SK-N-SH treated with all-trans-retinoic acid at 6 μM for 48 hours (cell line): Measurements from ENCODE around the gene NKD2.

ENCODE experiments used
- ATAC-seq: fragments of 200-7000 bp; cut with Tn5 transposase; 3 replicates; pipeline ENCODE4 v1.9.1; 2020; ENCODE audit warnings: mild to moderate bottlenecking, moderate library complexity
- ARNTL ChIP-seq: fragments of 450-650 bp; formaldehyde crosslinking; IDR thresholded peaks from 2 replicates; pipeline ENCODE4 v1.5.0; 2020; ENCODE audit warnings: low read depth, mild to moderate bottlenecking, moderate library complexity, borderline replicate concordance
- BACH2 ChIP-seq: fragments of 250-450 bp; sonication (Bioruptor Pico); IDR thresholded peaks from 2 replicates; pipeline ENCODE4 v1.9.0; 2021; ENCODE audit warnings: mild to moderate bottlenecking, borderline replicate concordance
- CREB5 ChIP-seq: fragments of 250-450 bp; sonication (Bioruptor Pico); IDR thresholded peaks from 2 replicates; pipeline ENCODE4 v1.5.1; 2020; ENCODE audit warnings: low read depth, mild to moderate bottlenecking, moderate library complexity
- CSDC2 ChIP-seq: fragments of 250-450 bp; sonication (Bioruptor Pico); IDR thresholded peaks from 2 replicates; pipeline ENCODE4 v1.5.0; 2020; ENCODE audit warnings: mild to moderate bottlenecking, moderate library complexity
- CSRNP3 ChIP-seq: fragments of 250-450 bp; sonication (Bioruptor Pico); IDR thresholded peaks from 2 replicates; pipeline ENCODE4 v1.5.1; 2021; ENCODE audit warnings: mild to moderate bottlenecking, moderate library complexity
- ESRRG ChIP-seq: fragments of 250-450 bp; sonication (Bioruptor Pico); IDR thresholded peaks from 2 replicates; pipeline ENCODE4 v1.6.1; 2021; ENCODE audit warnings: mild to moderate bottlenecking
- GLIS3 ChIP-seq: fragments of 250-450 bp; sonication (Bioruptor Pico); IDR thresholded peaks from 2 replicates; pipeline ENCODE4 v1.5.0; 2020; ENCODE audit warnings: mild to moderate bottlenecking, moderate library complexity
- ISL1 ChIP-seq: fragments of 250-450 bp; sonication (Bioruptor Pico); IDR thresholded peaks from 2 replicates; pipeline ENCODE4 v2.1.2; 2022; ENCODE audit warnings: mild to moderate bottlenecking, moderate library complexity
- OSR1 ChIP-seq: fragments of 250-450 bp; sonication (Bioruptor Pico); IDR thresholded peaks from 2 replicates; pipeline ENCODE4 v1.8.0; 2022; ENCODE audit warnings: moderate library complexity, mild to moderate bottlenecking, inconsistent platforms
- PATZ1 ChIP-seq: fragments of 250-450 bp; sonication (Bioruptor Pico); IDR thresholded peaks from 2 replicates; pipeline ENCODE4 v1.8.0; 2020; ENCODE audit warnings: mild to moderate bottlenecking, moderate library complexity, borderline replicate concordance
- POU6F1 ChIP-seq: fragments of 250-450 bp; sonication (Bioruptor Pico); IDR thresholded peaks from 2 replicates; pipeline ENCODE4 v1.8.0; 2021; ENCODE audit warnings: low read depth, mild to moderate bottlenecking, moderate library complexity, borderline replicate concordance
- PPARA ChIP-seq: fragments of 250-450 bp; sonication (Bioruptor Pico); IDR thresholded peaks from 2 replicates; pipeline ENCODE4 v1.5.0; 2020; ENCODE audit warnings: mild to moderate bottlenecking, borderline replicate concordance
- RARB ChIP-seq: fragments of 250-450 bp; sonication (Bioruptor Pico); IDR thresholded peaks from 2 replicates; pipeline ENCODE4 v1.8.0; 2021; ENCODE audit warnings: mild to moderate bottlenecking, moderate library complexity
- SNAI2 ChIP-seq: fragments of 250-450 bp; sonication (Bioruptor Pico); IDR thresholded peaks from 2 replicates; pipeline ENCODE4 v1.5.0; 2020; ENCODE audit warnings: mild to moderate bottlenecking, moderate library complexity
- TCF4 ChIP-seq: fragments of 250-450 bp; sonication (Bioruptor Pico); IDR thresholded peaks from 2 replicates; pipeline ENCODE4 v1.8.0; 2021; ENCODE audit warnings: mild to moderate bottlenecking, moderate library complexity, borderline replicate concordance
- TOX ChIP-seq: fragments of 250-450 bp; sonication (Bioruptor Pico); IDR thresholded peaks from 2 replicates; pipeline ENCODE4 v1.8.0; 2021; ENCODE audit warnings: mild to moderate bottlenecking, moderate library complexity, borderline replicate concordance
- ZC3H10 ChIP-seq: fragments of 250-450 bp; sonication (Bioruptor Pico); IDR thresholded peaks from 2 replicates; pipeline ENCODE4 v1.5.1; 2021; ENCODE audit warnings: mild to moderate bottlenecking, moderate library complexity
- ZFP3 ChIP-seq: fragments of 250-450 bp; sonication (Bioruptor Pico); IDR thresholded peaks from 2 replicates; pipeline ENCODE4 v1.5.0; 2020; ENCODE audit warnings: mild to moderate bottlenecking, moderate library complexity
- ZFP30 ChIP-seq: fragments of 450-650 bp; formaldehyde crosslinking; IDR thresholded peaks from 2 replicates; pipeline ENCODE4 v1.5.0; 2022; ENCODE audit warnings: mild to moderate bottlenecking, moderate library complexity
- ZNF565 ChIP-seq: fragments of 450-650 bp; formaldehyde crosslinking; conservative IDR thresholded peaks from 2 replicates; pipeline ENCODE4 v1.5.0; 2020; ENCODE audit warnings: low read depth, mild to moderate bottlenecking, moderate library complexity
- ZNF70 ChIP-seq: fragments of 450-650 bp; formaldehyde crosslinking; IDR thresholded peaks from 2 replicates; pipeline ENCODE4 v1.5.0; 2020; ENCODE audit warnings: mild to moderate bottlenecking, moderate library complexity
- ZNF8 ChIP-seq: fragments of 450-650 bp; formaldehyde crosslinking; IDR thresholded peaks from 2 replicates; pipeline ENCODE4 v1.5.0; 2020; ENCODE audit warnings: mild to moderate bottlenecking, moderate library complexity

The NKD2 gene

GRCh38 chr5:1086137-1086536 is 77.5 kb downstream of the NKD2 start:
- TF ChIP-seq ARNTL (CRISPR knock-in tag) (no peak), TCF4 (no peak), POU6F1 (no peak), ZNF565 (CRISPR knock-in tag) (no peak), ZFP3 (CRISPR knock-in tag) (no peak), ZC3H10 (CRISPR knock-in tag) (no peak), SNAI2 (CRISPR knock-in tag) (no peak)
- no peak for ATAC-seq

GRCh38 chr5:1086871-1087270 is 78.3 kb downstream of the NKD2 start:
- TF ChIP-seq ZNF8 (no peak), ZFP3 (CRISPR knock-in tag) (no peak), CSDC2 (CRISPR knock-in tag) (no peak), ZC3H10 (CRISPR knock-in tag) (no peak), OSR1 (no peak), ISL1 (no peak), PPARA (CRISPR knock-in tag) (no peak), ZFP30 (CRISPR knock-in tag) (no peak), PATZ1 (CRISPR knock-in tag) (no peak), ESRRG (CRISPR knock-in tag) (no peak), CSRNP3 (CRISPR knock-in tag) (no peak), SNAI2 (CRISPR knock-in tag) (no peak), RARB (CRISPR knock-in tag) (no peak), CREB5 (no peak), POU6F1 (no peak), GLIS3 (CRISPR knock-in tag) (no peak)
- no peak for ATAC-seq

GRCh38 chr5:1087428-1087827 is 78.8 kb downstream of the NKD2 start:
- no peak for ATAC-seq
- TF ChIP-seq PATZ1 (CRISPR knock-in tag) (no peak), PPARA (CRISPR knock-in tag) (no peak), CSDC2 (CRISPR knock-in tag) (no peak), BACH2 (CRISPR knock-in tag) (no peak), CSRNP3 (CRISPR knock-in tag) (no peak), ESRRG (CRISPR knock-in tag) (no peak), ZNF565 (CRISPR knock-in tag) (no peak), TCF4 (no peak), ISL1 (no peak), ZC3H10 (CRISPR knock-in tag) (no peak), OSR1 (no peak), ZNF70 (CRISPR knock-in tag) (no peak), RARB (CRISPR knock-in tag) (no peak), CREB5 (no peak), ARNTL (CRISPR knock-in tag) (no peak), TOX (CRISPR knock-in tag) (no peak), GLIS3 (CRISPR knock-in tag) (no peak), SNAI2 (CRISPR knock-in tag) (no peak), ZFP30 (CRISPR knock-in tag) (no peak), POU6F1 (no peak)
